Neural cell (in vitro differentiated cells): ENCODE measurements around the gene STARD10. TPM values are rescaled to one million over a fixed set of nuclear protein-coding genes. Genes with fewer than 3 reads are reported as not detected.

ENCODE experiments used
- H2AFZ ChIP-seq: fragments of 200-600, 300-800 bp; sonication (generic), shearing (Covaris generic); 2 replicates; pipeline ENCODE4 v1.6.0; 2014; ENCODE audit warnings: low read depth, mild to moderate bottlenecking, antibody characterized with exemption, low read length, moderate library complexity
- H3F3A ChIP-seq: fragments of 200-600 bp; shearing (Covaris generic); 2 replicates; pipeline ENCODE4 v1.6.1; 2016; ENCODE audit warnings: mild to moderate bottlenecking, moderate library complexity, mixed read lengths, antibody characterized with exemption, low read length; ENCODE audit not compliant: insufficient read depth, poor library complexity, severe bottlenecking
- H3K27ac ChIP-seq: fragments of 200-600, 300-800 bp; sonication (generic), shearing (Covaris generic); 2 replicates; pipeline ENCODE4 v1.5.1; 2014; ENCODE audit warnings: mild to moderate bottlenecking, low read length, moderate library complexity
- H3K27me3 ChIP-seq: fragments of 300-800, 200-600 bp; sonication (generic), shearing (Covaris generic); 2 replicates; pipeline ENCODE4 v1.6.0; 2014; ENCODE audit warnings: mild to moderate bottlenecking, low read depth, low read length, moderate library complexity; ENCODE audit not compliant: insufficient read depth
- H3K36me3 ChIP-seq: fragments of 300-800, 200-600 bp; sonication (generic), shearing (Covaris generic); 2 replicates; pipeline ENCODE4 v1.5.1; 2014; ENCODE audit warnings: mild to moderate bottlenecking, antibody characterized with exemption, low read length, moderate library complexity; ENCODE audit not compliant: insufficient read depth
- H3K4me2 ChIP-seq: fragments of 300-800, 200-600 bp; sonication (generic), shearing (Covaris generic); 2 replicates; pipeline ENCODE4 v1.6.0; 2014; ENCODE audit warnings: mild to moderate bottlenecking, low read length
- H3K4me3 ChIP-seq: fragments of 300-800, 200-600 bp; sonication (generic), shearing (Covaris generic); 2 replicates; pipeline ENCODE4 v1.5.1; 2014; ENCODE audit warnings: mild to moderate bottlenecking, low read length, moderate library complexity
- H3K79me2 ChIP-seq: fragments of 200-600 bp; shearing (Covaris generic); replicated peaks from 2 replicates; pipeline ENCODE4 v1.6.0; 2014; ENCODE audit warnings: mild to moderate bottlenecking, low read length, moderate library complexity; ENCODE audit not compliant: insufficient read depth
- H3K9ac ChIP-seq: fragments of 300-800, 200-600 bp; sonication (generic), shearing (Covaris generic); 2 replicates; pipeline ENCODE4 v1.6.1; 2016; ENCODE audit warnings: mild to moderate bottlenecking, low read length, mixed read lengths
- H3K9me2 ChIP-seq: fragments of 200-600 bp; shearing (Covaris generic); 2 replicates; pipeline ENCODE4 v1.6.1; 2016; ENCODE audit warnings: mild to moderate bottlenecking, low read length, mixed read lengths; ENCODE audit not compliant: insufficient read depth
- H3K9me3 ChIP-seq: fragments of 200-600, 300-800 bp; sonication (generic), shearing (Covaris generic); 2 replicates; pipeline ENCODE4 v1.6.1; 2016; ENCODE audit warnings: mild to moderate bottlenecking, mixed run types, low read length, moderate library complexity, mixed read lengths
- H4K20me1 ChIP-seq: fragments of 200-600 bp; shearing (Covaris generic); 2 replicates; pipeline ENCODE4 v1.6.1; 2016; ENCODE audit warnings: mild to moderate bottlenecking, mixed run types; ENCODE audit not compliant: insufficient read depth
- CTCF ChIP-seq: fragments of 450-650 bp; IDR thresholded peaks from 2 replicates; pipeline ENCODE4 v1.5.1; 2014; ENCODE audit warnings: antibody characterized with exemption, mild to moderate bottlenecking, moderate library complexity; ENCODE audit not compliant: poor library complexity, severe bottlenecking
- EP300 ChIP-seq: fragments of 450-650 bp; conservative IDR thresholded peaks from 2 replicates; pipeline ENCODE4 v1.6.1; 2014; ENCODE audit warnings: antibody characterized with exemption, mild to moderate bottlenecking, moderate library complexity; ENCODE audit not compliant: poor library complexity, severe bottlenecking
- EZH2 ChIP-seq: fragments of 200-600, 300-800 bp; shearing (Covaris generic), sonication (generic); IDR thresholded peaks from 2 replicates; pipeline ENCODE4 v1.6.1; 2014; ENCODE audit warnings: antibody characterized with exemption, low read length, borderline replicate concordance, mild to moderate bottlenecking; ENCODE audit not compliant: insufficient read depth, poor library complexity, severe bottlenecking
- MXI1 ChIP-seq: fragments of 450-650 bp; conservative IDR thresholded peaks from 2 replicates; pipeline ENCODE4 v1.6.1; 2014; ENCODE audit warnings: antibody characterized with exemption, mild to moderate bottlenecking; ENCODE audit not compliant: poor library complexity, severe bottlenecking
- POLR2AphosphoS5 ChIP-seq: IDR thresholded peaks from 2 replicates; pipeline ENCODE4 v1.6.1; 2012
- RAD21 ChIP-seq: fragments of 450-650 bp; conservative IDR thresholded peaks from 2 replicates; pipeline ENCODE4 v1.6.1; 2014; ENCODE audit warnings: antibody characterized with exemption, mild to moderate bottlenecking, moderate library complexity
- REST ChIP-seq: IDR thresholded peaks from 2 replicates; pipeline ENCODE4 v1.6.1; 2012; ENCODE audit warnings: borderline replicate concordance
- SMC3 ChIP-seq: fragments of 450-650 bp; conservative IDR thresholded peaks from 2 replicates; pipeline ENCODE4 v1.6.1; 2014; ENCODE audit warnings: antibody characterized with exemption, mild to moderate bottlenecking, moderate library complexity; ENCODE audit not compliant: poor library complexity
- TAF1 ChIP-seq: IDR thresholded peaks from 2 replicates; pipeline ENCODE4 v1.6.1; 2012; ENCODE audit warnings: low read depth
- polyA plus RNA-seq: library from polyadenylated mRNA; depleted of rRNA; stranded (reverse); fragments of >200 nt; gene quantifications from 2 replicates; pipeline ENCODE4 v1.2.3, GENCODE V29; 2014

STARD10 gene
- polyA plus RNA-seq, 1 donor from 2014 or later, result 29.0 TPM

DNA sequence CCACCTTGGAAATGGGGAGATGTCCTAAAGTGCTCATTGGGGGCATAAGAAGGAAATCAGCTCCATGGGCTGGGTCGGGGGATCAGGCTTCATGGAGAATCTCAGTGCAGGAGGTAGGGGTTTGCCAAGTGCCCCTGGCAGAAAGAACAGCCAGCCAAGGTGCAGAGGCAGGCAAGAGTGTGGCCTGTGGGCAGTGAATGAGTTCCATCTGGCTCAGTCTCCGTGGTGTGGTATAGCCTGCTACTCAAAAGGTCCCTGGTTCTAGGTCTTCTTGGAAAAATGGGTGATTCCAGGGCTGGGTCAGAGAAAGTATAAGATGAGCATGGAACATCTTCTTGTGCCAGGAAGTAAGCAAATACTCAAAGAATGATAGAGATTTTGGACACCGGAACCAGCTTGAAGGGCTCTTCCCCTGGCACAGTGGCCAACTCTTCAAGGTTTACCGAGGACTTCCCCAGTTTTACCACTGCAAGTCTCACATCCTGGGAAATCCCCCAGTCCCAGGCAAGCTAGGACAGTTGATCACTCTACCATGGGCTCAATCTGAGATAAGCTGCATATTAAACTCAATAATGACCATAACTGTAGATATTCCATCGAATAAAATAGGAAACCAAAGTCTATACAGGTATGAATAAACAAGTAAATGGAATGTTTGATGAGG, 31.1 kb downstream of the STARD10 start:
- H3K9me3 ChIP-seq, result no peaks in the 10 kb centered on the region
- H3K4me3 ChIP-seq, result peak overlapping the region; percentile 21
- no peaks in the 10 kb centered on the region for H4K20me1 ChIP-seq
- no peaks in the 10 kb centered on the region for H3K27me3 ChIP-seq
- H3F3A ChIP-seq, result no peaks in the 10 kb centered on the region
- no peak overlapping the region for H3K27ac ChIP-seq
- no peaks in the 10 kb centered on the region for H3K79me2 ChIP-seq
- no peak overlapping the region for H3K4me2 ChIP-seq
- TF ChIP-seq EZH2 (no peak), MXI1 (no peak), CTCF (no peak), SMC3 (no peak), RAD21 (no peak), EP300 (no peak), REST (no peak), POLR2AphosphoS5 (no peak), TAF1 (no peak)
- no peaks in the 10 kb centered on the region for H3K36me3 ChIP-seq
- H2AFZ ChIP-seq, result no peak overlapping the region
- no peaks in the 10 kb centered on the region for H3K9me2 ChIP-seq
- no peak overlapping the region for H3K9ac ChIP-seq

DNA sequence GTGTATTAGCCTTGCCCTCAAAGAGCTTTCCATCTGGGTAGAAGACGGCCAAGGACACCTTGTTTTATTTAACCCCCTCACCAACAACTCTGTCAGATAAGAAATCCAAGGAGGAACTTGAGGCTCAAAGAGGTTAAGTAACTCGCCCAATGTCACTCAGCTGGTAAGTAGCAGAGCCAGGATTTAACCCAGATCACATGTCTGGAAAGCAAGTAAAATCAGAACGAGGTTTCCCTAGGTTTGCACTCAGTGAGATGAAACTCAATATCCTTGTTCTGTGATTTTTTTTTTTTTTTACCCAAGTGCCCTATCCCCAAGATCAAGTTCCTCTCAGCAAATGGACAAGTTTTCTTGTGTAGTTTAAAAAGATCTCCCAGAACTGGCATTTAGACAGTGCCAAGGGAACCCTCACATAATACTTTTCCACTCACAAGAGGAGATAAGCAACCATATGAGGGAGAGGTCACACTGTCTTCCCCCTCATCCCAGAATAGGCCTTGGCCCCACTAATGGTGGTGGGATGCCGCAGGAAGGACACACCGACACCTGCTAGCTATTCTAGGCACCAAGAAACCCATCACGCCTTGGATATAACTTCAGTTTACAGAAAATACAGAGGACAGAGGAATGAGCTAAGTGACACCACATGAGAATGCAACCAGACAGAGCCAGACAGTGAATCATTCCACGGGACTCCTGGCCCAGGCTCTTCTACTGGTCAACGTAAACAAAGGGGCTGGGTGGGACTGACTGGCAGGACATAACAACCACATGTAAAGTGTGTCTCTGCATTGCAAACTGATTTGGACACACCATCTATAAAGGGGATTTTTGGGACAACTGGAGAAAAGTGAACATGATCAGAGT, 33.1 kb downstream of the STARD10 start:
- Histone ChIP-seq H3K9ac (no peak overlapping the region), H3K9me2 (no peaks in the 10 kb centered on the region), H3K9me3 (no peaks in the 10 kb centered on the region), H4K20me1 (no peaks in the 10 kb centered on the region), H3K36me3 (no peaks in the 10 kb centered on the region), H3K79me2 (no peaks in the 10 kb centered on the region), H3K27me3 (no peaks in the 10 kb centered on the region), H3F3A (no peaks in the 10 kb centered on the region), H3K4me3 (no peak overlapping the region), H2AFZ (no peak overlapping the region), H3K4me2 (no peak overlapping the region), H3K27ac (no peak overlapping the region)
- no peak for TF ChIP-seq EZH2
- TF ChIP-seq MXI1, result no peak
- TF ChIP-seq RAD21, result no peak
- TF ChIP-seq REST, result no peak
- TF ChIP-seq TAF1, result no peak
- no peak for TF ChIP-seq CTCF
- no peak for TF ChIP-seq EP300
- no peak for TF ChIP-seq SMC3
- TF ChIP-seq POLR2AphosphoS5, result no peak
